Neural progenitor cell (in vitro differentiated cells): Measurements from ENCODE around the gene IGF1.

ENCODE experiments used
- EZH2 ChIP-seq: fragments of 200-600 bp; sonication (generic); IDR thresholded peaks from 2 replicates; pipeline ENCODE4 v1.6.1; 2017; ENCODE audit warnings: antibody characterized with exemption, mild to moderate bottlenecking, moderate library complexity
- EZH2phosphoT487 ChIP-seq: fragments of 200-600 bp; sonication (generic); IDR thresholded peaks from 2 replicates; pipeline ENCODE4 v1.6.1; 2017; ENCODE audit warnings: antibody characterized with exemption
- TF ChIP-seq, protein P1 (sequence below): fragments of 200-600 bp; sonication (generic); IDR thresholded peaks from 2 replicates; pipeline ENCODE4 v1.5.1; 2017; ENCODE audit warnings: antibody characterized with exemption, mild to moderate bottlenecking

DNA sequence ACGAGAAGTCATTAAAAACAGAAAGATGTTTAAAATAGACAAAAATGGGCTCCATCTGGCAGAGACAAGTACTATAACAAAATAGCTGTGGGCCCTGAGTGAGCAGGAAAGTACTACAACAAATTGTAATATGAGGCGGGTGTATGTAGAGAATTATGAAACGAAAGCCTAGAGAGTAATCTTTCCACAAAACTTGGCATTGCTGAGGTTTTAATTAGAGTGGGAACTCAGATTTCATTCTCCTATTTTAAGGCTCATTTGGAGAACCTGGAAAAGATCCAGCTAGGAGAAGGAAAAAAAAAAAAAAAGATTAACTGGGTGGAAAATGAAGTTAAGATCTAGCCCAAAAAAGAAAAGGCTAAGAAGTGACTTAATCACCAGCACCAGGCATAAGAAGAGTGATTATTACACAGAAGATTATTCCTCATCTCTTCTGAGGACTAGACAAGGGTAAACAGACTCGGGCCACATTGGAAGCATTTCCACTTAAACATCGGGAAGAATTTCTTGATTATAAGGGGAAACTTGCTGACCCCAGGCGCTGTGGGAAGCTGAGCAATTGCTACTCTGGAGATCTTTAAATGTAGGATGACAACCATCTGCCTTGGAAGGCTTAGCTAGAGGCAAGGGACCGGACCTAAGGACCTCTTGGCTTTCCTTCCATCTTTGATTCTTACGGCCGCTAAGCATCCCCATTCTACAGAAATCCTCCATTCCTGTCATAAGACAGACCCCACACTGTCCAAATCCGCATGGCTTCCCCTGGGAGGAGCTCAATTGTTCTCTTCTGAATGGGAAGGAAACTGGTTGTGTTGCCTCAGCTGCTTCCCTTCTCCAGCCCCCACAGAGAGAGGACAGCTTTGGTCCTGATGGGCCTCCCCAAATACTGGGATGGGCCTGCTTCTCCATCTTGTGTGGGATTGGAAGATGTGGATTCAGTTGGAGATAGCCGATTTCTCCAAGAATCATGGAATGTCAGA is 40.6 kb downstream of the IGF1 start:
- TF ChIP-seq EZH2phosphoT487 (no peak), EZH2 (no peak)
- TF ChIP-seq, protein P1, sequence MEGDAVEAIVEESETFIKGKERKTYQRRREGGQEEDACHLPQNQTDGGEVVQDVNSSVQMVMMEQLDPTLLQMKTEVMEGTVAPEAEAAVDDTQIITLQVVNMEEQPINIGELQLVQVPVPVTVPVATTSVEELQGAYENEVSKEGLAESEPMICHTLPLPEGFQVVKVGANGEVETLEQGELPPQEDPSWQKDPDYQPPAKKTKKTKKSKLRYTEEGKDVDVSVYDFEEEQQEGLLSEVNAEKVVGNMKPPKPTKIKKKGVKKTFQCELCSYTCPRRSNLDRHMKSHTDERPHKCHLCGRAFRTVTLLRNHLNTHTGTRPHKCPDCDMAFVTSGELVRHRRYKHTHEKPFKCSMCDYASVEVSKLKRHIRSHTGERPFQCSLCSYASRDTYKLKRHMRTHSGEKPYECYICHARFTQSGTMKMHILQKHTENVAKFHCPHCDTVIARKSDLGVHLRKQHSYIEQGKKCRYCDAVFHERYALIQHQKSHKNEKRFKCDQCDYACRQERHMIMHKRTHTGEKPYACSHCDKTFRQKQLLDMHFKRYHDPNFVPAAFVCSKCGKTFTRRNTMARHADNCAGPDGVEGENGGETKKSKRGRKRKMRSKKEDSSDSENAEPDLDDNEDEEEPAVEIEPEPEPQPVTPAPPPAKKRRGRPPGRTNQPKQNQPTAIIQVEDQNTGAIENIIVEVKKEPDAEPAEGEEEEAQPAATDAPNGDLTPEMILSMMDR = no peak
